ENCODE results near the gene HBA1. TPM values are rescaled to one million over a fixed set of nuclear protein-coding genes. Genes with fewer than 3 reads are reported as not detected.
A peak's percentile ranks its signal among the peaks of the same experiment; 100 is the strongest.

HBA1 gene
- total RNA-seq, 2 donors from 2014 or later, result 1.1 TPM; not detected in 1

DNA sequence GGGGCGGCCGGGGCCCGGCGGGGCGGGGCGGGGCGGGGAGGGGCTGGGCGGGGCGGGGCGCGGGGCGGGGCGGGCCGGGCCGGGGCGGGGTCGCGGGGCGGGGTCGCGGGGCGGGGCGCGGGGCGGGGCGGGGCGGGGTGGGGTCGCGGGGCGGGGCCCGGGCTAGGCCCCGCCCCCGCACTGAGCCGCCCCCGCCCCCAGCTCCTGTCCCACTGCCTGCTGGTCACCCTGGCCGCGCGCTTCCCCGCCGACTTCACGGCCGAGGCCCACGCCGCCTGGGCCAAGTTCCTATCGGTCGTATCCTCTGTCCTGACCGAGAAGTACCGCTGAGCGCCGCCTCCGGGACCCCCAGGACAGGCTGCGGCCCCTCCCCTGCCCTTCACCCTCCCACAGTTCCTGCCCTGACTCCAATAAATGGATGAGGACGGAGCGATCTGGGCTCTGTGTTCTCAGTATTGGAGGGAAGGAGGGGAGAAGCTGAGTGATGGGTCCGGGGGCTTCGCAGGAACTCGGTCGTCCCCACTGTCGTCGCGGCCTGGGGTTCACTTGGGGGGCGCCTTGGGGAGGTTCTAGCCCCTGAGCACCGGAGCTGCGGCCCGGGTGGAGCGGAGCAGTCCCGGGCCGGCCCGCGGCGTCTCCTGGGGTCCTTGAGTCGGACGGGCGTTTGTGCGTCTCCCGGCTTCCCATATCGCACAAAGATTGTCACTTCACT lies 11.5 kb upstream of the HBA1 start:
- peaks cover 2% of the 10 kb centered on the region for H3K4me1 Mint-ChIP-seq
- Histone ChIP-seq H3K4me1 (ENCODE audit: control insufficient read depth, insufficient read depth, low read length) (no peaks in the 10 kb centered on the region), H3K27me3 (ENCODE audit: control insufficient read depth, insufficient read depth, low read length, poor library complexity, severe bottlenecking) (peaks cover 82% of the 10 kb centered on the region), H3K9me3 (ENCODE audit: control insufficient read depth, low read length) (no peaks in the 10 kb centered on the region), H3K4me3 (ENCODE audit: low read length) (no peak overlapping the region), H3K27ac (ENCODE audit: low read depth, low read length) (no peak overlapping the region), H3K9ac (ENCODE audit: extremely low read depth, low read length, poor library complexity, severe bottlenecking) (no peak overlapping the region), H3K36me3 (ENCODE audit: control insufficient read depth, insufficient read depth, low read length) (no peaks in the 10 kb centered on the region)
- 2 to 6% methylated on average over 22 to 44 of the region's 77 CpGs for WGBS, 2 experiments (ENCODE audit: insufficient coverage in 1 of 2, insufficient read length in 1 of 2)
- TF ChIP-seq, protein P1, sequence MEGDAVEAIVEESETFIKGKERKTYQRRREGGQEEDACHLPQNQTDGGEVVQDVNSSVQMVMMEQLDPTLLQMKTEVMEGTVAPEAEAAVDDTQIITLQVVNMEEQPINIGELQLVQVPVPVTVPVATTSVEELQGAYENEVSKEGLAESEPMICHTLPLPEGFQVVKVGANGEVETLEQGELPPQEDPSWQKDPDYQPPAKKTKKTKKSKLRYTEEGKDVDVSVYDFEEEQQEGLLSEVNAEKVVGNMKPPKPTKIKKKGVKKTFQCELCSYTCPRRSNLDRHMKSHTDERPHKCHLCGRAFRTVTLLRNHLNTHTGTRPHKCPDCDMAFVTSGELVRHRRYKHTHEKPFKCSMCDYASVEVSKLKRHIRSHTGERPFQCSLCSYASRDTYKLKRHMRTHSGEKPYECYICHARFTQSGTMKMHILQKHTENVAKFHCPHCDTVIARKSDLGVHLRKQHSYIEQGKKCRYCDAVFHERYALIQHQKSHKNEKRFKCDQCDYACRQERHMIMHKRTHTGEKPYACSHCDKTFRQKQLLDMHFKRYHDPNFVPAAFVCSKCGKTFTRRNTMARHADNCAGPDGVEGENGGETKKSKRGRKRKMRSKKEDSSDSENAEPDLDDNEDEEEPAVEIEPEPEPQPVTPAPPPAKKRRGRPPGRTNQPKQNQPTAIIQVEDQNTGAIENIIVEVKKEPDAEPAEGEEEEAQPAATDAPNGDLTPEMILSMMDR (conservative IDR thresholded peaks at IDR 0.05), result no peak
- peak overlapping the region; percentile 37 for H3K4me3 Mint-ChIP-seq
- peaks cover 66% of the 10 kb centered on the region for H3K27me3 Mint-ChIP-seq (ENCODE audit: insufficient read depth)
- H3K36me3 Mint-ChIP-seq (ENCODE audit: low read depth), result no peaks in the 10 kb centered on the region
- no peaks in the 10 kb centered on the region for H3K9me3 Mint-ChIP-seq
- peak; percentile 78 for DNase-seq
- no peak overlapping the region for H3K27ac Mint-ChIP-seq

DNA sequence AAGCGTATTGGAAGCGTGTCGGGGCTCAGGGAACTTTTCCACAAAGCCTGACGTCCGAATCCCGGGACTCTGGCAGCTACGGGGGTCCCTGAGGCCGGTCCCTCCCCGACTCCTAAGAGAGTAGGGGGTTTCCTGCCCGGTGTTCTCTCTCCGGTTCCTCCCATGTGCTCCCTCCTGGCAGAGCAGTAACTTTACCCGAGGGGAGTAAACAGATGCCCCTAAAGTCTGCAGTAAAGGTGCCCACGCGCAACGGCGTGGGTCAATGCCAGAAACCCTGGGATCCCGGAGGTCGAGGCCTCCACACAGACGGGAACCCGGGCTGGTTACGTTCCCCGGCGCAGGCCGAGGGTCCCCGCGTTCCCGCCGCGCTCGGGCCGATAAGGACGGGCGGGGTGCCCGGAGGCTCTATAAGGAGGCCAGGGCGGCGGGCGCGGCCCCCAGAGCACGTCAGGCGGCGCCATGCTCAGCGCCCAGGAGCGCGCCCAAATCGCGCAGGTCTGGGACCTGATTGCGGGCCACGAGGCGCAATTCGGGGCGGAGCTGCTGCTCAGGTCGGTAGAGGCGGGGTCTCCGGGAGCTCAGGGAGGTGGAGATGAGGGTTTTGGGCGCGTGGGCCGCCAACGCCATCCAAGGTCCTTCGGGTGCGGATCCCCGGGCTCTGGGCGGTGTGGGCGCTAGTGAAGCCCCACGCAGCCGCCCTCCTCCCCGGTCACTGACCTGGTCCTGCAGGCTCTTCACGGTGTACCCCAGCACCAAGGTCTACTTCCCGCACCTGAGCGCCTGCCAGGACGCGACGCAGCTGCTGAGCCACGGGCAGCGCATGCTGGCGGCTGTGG lies 10.7 kb upstream of the HBA1 start, which contains the start of gene HBM:
HBM (plus strand) TSS at position 440 of the 836 bp plus-strand sequence; CDS start at position 460, 20 bp downstream.
- peak; percentile 54 for DNase-seq
- peak within 1 kb of the TSS; percentile 37 for H3K4me3 Mint-ChIP-seq

More for the DNA sequence above, 10.7 kb upstream of the HBA1 start, which contains the start of gene HBM:
- Mint-ChIP-seq H3K36me3 (ENCODE audit: low read depth) (no peaks in the 10 kb centered on the region), H3K27me3 (ENCODE audit: insufficient read depth) (peaks cover 72% of the 10 kb centered on the region), H3K27ac (no peak within 1 kb of the TSS), H3K9me3 (no peaks in the 10 kb centered on the region), H3K4me1 (peaks cover 5% of the 10 kb centered on the region)
- TF ChIP-seq, protein P1 (conservative IDR thresholded peaks at IDR 0.05), result no peak
- no peaks in the 10 kb centered on the region for H3K36me3 ChIP-seq (ENCODE audit: control insufficient read depth, insufficient read depth, low read length)
- H3K4me3 ChIP-seq (ENCODE audit: low read length), result no peak within 1 kb of the TSS
- no peaks in the 10 kb centered on the region for H3K4me1 ChIP-seq (ENCODE audit: control insufficient read depth, insufficient read depth, low read length)
- H3K27ac ChIP-seq (ENCODE audit: low read depth, low read length), result no peak within 1 kb of the TSS
- H3K9me3 ChIP-seq (ENCODE audit: control insufficient read depth, low read length), result no peaks in the 10 kb centered on the region
- WGBS, 2 experiments (ENCODE audit: insufficient coverage in 1 of 2, insufficient read length in 1 of 2), result 4 to 6% methylated on average over 47 to 75 of the region's 75 CpGs
- H3K27me3 ChIP-seq (ENCODE audit: control insufficient read depth, insufficient read depth, low read length, poor library complexity, severe bottlenecking), result peaks cover 85% of the 10 kb centered on the region
- no peak within 1 kb of the TSS for H3K9ac ChIP-seq (ENCODE audit: extremely low read depth, low read length, poor library complexity, severe bottlenecking)
